Mesendoderm (in vitro differentiated cells): Measurements from ENCODE around the gene AIFM3.

Experiments
- DNase-seq: peaks from one replicate; pipeline ENCODE4 v3.0.0; 2013
- H2AK5ac ChIP-seq: 2 replicates; pipeline ENCODE4 v1.6.1; 2013; ENCODE audit warnings: low read length, inconsistent platforms
- H2BK120ac ChIP-seq: 2 replicates; pipeline ENCODE4 v1.6.1; 2013; ENCODE audit warnings: low read depth, mild to moderate bottlenecking, low read length, moderate library complexity, mixed read lengths
- H2BK15ac ChIP-seq: replicated peaks from 2 replicates; pipeline ENCODE4 v1.6.1; 2013; ENCODE audit warnings: low read depth, mild to moderate bottlenecking, moderate library complexity
- H2BK5ac ChIP-seq: 2 replicates; pipeline ENCODE4 v1.6.1; 2013; ENCODE audit warnings: low read length, inconsistent platforms
- H3K18ac ChIP-seq: 2 replicates; pipeline ENCODE4 v1.6.1; 2013; ENCODE audit warnings: mild to moderate bottlenecking, low read length, mixed read lengths
- H3K23ac ChIP-seq: one replicate; pipeline ENCODE4 v1.6.1; 2013; ENCODE audit warnings: low read length
- H3K27ac ChIP-seq: 2 replicates; pipeline ENCODE4 v1.5.1; 2013; ENCODE audit warnings: low read depth, mild to moderate bottlenecking, inconsistent platforms, low read length, moderate library complexity
- H3K27me3 ChIP-seq: 2 replicates; pipeline ENCODE4 v1.6.1; 2013; ENCODE audit warnings: low read length, control low read depth, mild to moderate bottlenecking, inconsistent platforms; ENCODE audit not compliant: insufficient read depth, poor library complexity
- H3K36me3 ChIP-seq: 2 replicates; pipeline ENCODE4 v1.6.1; 2013; ENCODE audit warnings: low read length, inconsistent platforms; ENCODE audit not compliant: control insufficient read depth, insufficient read depth
- H3K4ac ChIP-seq: one replicate; pipeline ENCODE4 v1.6.1; 2013; ENCODE audit warnings: low read depth, mild to moderate bottlenecking, low read length, moderate library complexity
- H3K4me1 ChIP-seq: 2 replicates; pipeline ENCODE4 v1.6.1; 2013; ENCODE audit warnings: low read depth, low read length, inconsistent platforms; ENCODE audit not compliant: control insufficient read depth
- H3K4me2 ChIP-seq: 2 replicates; pipeline ENCODE4 v1.6.1; 2013; ENCODE audit warnings: low read length
- H3K4me3 ChIP-seq: 2 replicates; pipeline ENCODE4 v1.5.1; 2013; ENCODE audit warnings: mild to moderate bottlenecking, low read length
- H3K56ac ChIP-seq: one replicate; pipeline ENCODE4 v1.6.1; 2013; ENCODE audit warnings: low read length
- H3K79me1 ChIP-seq: 2 replicates; pipeline ENCODE4 v1.6.1; 2013; ENCODE audit warnings: low read length, inconsistent platforms
- H3K79me2 ChIP-seq: 2 replicates; pipeline ENCODE4 v1.6.1; 2013; ENCODE audit warnings: mild to moderate bottlenecking, low read length; ENCODE audit not compliant: control insufficient read depth, insufficient read depth
- H3K9ac ChIP-seq: 2 replicates; pipeline ENCODE4 v1.6.1; 2013; ENCODE audit warnings: low read length, inconsistent platforms
- H4K5ac ChIP-seq: one replicate; pipeline ENCODE4 v1.6.1; 2013; ENCODE audit warnings: low read length
- H4K8ac ChIP-seq: one replicate; pipeline ENCODE4 v1.6.1; 2013; ENCODE audit warnings: low read depth, mild to moderate bottlenecking, control low read depth, low read length, moderate library complexity
- WGBS: extraction: QIAGEN DNeasy Blood & Tissue Kit; methylation state at CpG from one replicate; pipeline ENCODE4 v1.1.7; 2013; ENCODE audit warnings: low lambda C conversion rate, missing lambda C conversion rate; ENCODE audit not compliant: insufficient coverage; ENCODE audit errors: extremely low coverage; 5-methylcytosine and 5-hydroxymethylcytosine counted together

AIFM3 gene

DNA sequence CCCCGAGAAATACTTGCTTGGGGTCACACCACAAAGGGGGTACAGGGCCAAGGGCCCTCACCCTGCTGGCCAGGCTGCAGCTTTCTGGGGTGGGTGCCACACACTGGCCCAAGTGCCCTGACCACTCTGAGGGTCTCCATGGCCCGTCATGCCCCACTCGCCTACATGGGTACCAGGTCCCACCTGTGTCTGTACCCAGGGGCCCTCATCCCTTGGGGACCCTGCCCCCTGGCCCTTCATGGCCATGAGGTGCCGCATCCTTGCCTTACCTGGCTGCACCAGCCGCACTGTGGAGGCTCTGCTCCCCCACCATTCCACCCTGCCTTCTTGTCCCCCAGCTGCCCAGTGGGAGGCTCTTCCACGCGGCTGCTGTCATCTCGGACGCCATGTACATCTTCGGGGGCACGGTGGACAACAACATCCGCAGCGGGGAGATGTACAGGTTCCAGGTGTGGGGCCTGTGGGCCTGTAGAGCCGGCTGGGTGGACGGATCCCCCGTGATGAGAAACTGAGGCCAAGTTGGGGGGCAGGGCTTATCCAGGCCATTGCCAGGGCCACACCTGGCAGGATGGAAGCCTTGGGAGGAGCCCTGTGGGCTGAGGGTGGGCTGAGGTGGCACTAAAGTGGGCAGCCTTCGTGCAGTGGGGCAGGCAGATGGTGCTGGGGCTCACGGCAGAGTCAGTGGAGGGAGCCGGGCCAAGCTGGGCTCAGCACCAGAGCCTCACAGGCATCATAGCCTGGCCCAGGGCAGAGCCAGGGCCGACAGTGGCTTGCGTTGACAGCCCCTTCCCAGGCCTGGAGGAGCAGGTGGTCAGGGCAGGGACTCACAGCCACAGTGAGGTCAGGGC lies 25.6 kb downstream of the AIFM3 start:
- Histone ChIP-seq H3K9ac (no peak overlapping the region), H3K56ac (no peak overlapping the region), H3K18ac (no peak overlapping the region), H3K79me2 (no peaks in the 10 kb centered on the region), H4K5ac (no peak overlapping the region), H3K27ac (no peak overlapping the region), H4K8ac (no peak overlapping the region), H3K4me3 (no peak overlapping the region), H3K27me3 (no peaks in the 10 kb centered on the region), H3K36me3 (peaks cover 2% of the 10 kb centered on the region), H3K4me1 (no peaks in the 10 kb centered on the region), H2AK5ac (no peak overlapping the region), H2BK120ac (no peak overlapping the region), H3K79me1 (no peaks in the 10 kb centered on the region), H2BK15ac (no peak overlapping the region), H3K23ac (no peak overlapping the region), H2BK5ac (no peak overlapping the region), H3K4me2 (no peak overlapping the region), H3K4ac (no peak overlapping the region)
- no peak for DNase-seq
- WGBS: no CpG with 5 or more reads among the region's 21 CpGs

- no peak overlapping the region for H4K5ac ChIP-seq
- H3K4me2 ChIP-seq: no peak overlapping the region
- no peak overlapping the region for H4K8ac ChIP-seq
- H3K79me1 ChIP-seq: no peaks in the 10 kb centered on the region
- DNase-seq: no peak
- no peaks in the 10 kb centered on the region for H3K4me1 ChIP-seq
- no peak overlapping the region for H3K4ac ChIP-seq
- no peak overlapping the region for H2BK15ac ChIP-seq
- H3K56ac ChIP-seq: no peak overlapping the region
- no peak overlapping the region for H2BK120ac ChIP-seq
- no peak overlapping the region for H3K23ac ChIP-seq
- H3K4me3 ChIP-seq: no peak overlapping the region
- H3K27ac ChIP-seq: no peak overlapping the region
- no peak overlapping the region for H3K9ac ChIP-seq
- peaks cover 2% of the 10 kb centered on the region for H3K36me3 ChIP-seq
- no peak overlapping the region for H2AK5ac ChIP-seq
- no CpG with 5 or more reads among the region's 29 CpGs for WGBS
- no peaks in the 10 kb centered on the region for H3K27me3 ChIP-seq
- H3K18ac ChIP-seq: no peak overlapping the region
- H3K79me2 ChIP-seq: no peaks in the 10 kb centered on the region
- no peak overlapping the region for H2BK5ac ChIP-seq
Observed at GRCh38 chr22:20993304-20994127, 26.5 kb downstream of the AIFM3 start.

DNA sequence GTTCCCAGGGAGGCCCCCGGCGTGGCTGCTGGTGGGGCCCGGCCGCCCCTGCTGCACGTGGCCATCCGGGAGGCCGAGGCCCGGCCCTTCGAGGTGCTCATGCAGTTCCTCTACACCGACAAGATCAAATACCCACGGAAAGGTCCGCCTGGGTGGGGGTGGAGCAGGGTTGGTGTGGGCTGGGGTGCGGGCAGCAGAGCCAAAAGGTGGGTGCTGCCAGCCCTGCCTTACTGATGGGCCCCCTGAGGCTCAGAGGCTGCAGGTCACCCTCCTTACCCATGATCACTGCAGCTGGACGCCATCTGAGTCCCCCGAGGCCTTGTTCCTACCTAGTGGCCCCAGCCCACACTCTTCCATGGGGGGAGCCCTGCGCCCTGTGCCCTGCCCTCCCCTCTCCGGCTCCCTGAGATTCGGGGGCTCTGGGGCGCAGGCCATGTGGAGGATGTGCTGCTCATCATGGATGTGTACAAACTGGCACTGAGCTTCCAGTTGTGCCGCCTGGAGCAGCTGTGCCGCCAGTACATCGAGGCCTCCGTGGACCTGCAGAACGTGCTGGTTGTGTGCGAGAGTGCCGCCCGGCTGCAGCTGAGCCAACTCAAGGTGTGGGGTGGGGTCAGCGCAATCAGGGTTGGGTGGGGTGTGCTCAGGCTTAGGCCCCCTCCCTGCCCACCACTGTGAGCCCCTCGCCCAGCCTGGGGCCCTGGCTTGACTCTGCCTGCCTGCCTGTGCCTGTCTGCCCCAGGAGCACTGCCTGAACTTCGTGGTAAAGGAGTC lies 27.3 kb downstream of the AIFM3 start:
- H3K56ac ChIP-seq: no peak overlapping the region
- H4K8ac ChIP-seq: no peak overlapping the region
- no peaks in the 10 kb centered on the region for H3K79me2 ChIP-seq
- H3K18ac ChIP-seq: no peak overlapping the region
- H3K23ac ChIP-seq: no peak overlapping the region
- no peaks in the 10 kb centered on the region for H3K27me3 ChIP-seq
- H2BK120ac ChIP-seq: no peak overlapping the region
- H3K27ac ChIP-seq: no peak overlapping the region
- no CpG with 5 or more reads among the region's 30 CpGs for WGBS
- no peaks in the 10 kb centered on the region for H3K4me1 ChIP-seq
- peaks cover 2% of the 10 kb centered on the region for H3K36me3 ChIP-seq
- H2BK5ac ChIP-seq: no peak overlapping the region
- H3K9ac ChIP-seq: no peak overlapping the region
- H2AK5ac ChIP-seq: no peak overlapping the region
- no peak overlapping the region for H2BK15ac ChIP-seq
- no peak overlapping the region for H3K4me3 ChIP-seq
- no peaks in the 10 kb centered on the region for H3K79me1 ChIP-seq
- no peak for DNase-seq
- H3K4me2 ChIP-seq: no peak overlapping the region
- H3K4ac ChIP-seq: no peak overlapping the region
- no peak overlapping the region for H4K5ac ChIP-seq

GRCh38 chr22:20994902-20995241 lies 27.8 kb downstream of the AIFM3 start:
- no peak overlapping the region for H3K9ac ChIP-seq
- no peak overlapping the region for H4K5ac ChIP-seq
- no peak overlapping the region for H3K56ac ChIP-seq
- no CpG with 5 or more reads among the region's 10 CpGs for WGBS
- H2AK5ac ChIP-seq: no peak overlapping the region
- no peak overlapping the region for H3K4ac ChIP-seq
- no peaks in the 10 kb centered on the region for H3K79me1 ChIP-seq
- H2BK120ac ChIP-seq: no peak overlapping the region
- no peak overlapping the region for H2BK5ac ChIP-seq
- no peaks in the 10 kb centered on the region for H3K79me2 ChIP-seq
- H3K4me1 ChIP-seq: no peaks in the 10 kb centered on the region
- no peak overlapping the region for H4K8ac ChIP-seq
- no peak overlapping the region for H3K23ac ChIP-seq
- no peak overlapping the region for H2BK15ac ChIP-seq
- no peak overlapping the region for H3K4me3 ChIP-seq
- H3K27me3 ChIP-seq: no peaks in the 10 kb centered on the region
- H3K18ac ChIP-seq: no peak overlapping the region
- H3K36me3 ChIP-seq: peaks cover 2% of the 10 kb centered on the region
- DNase-seq: no peak
- no peak overlapping the region for H3K27ac ChIP-seq
- H3K4me2 ChIP-seq: no peak overlapping the region

GRCh38 chr22:20995329-20996030 lies 28.4 kb downstream of the AIFM3 start:
- no peak overlapping the region for H4K5ac ChIP-seq
- H2BK15ac ChIP-seq: no peak overlapping the region
- DNase-seq: no peak
- H3K56ac ChIP-seq: no peak overlapping the region
- no peak overlapping the region for H3K4me3 ChIP-seq
- no peak overlapping the region for H2AK5ac ChIP-seq
- H3K36me3 ChIP-seq: peaks cover 2% of the 10 kb centered on the region
- H4K8ac ChIP-seq: no peak overlapping the region
- H2BK5ac ChIP-seq: no peak overlapping the region
- no peak overlapping the region for H3K27ac ChIP-seq
- H3K23ac ChIP-seq: no peak overlapping the region
- H3K4me2 ChIP-seq: no peak overlapping the region
- H2BK120ac ChIP-seq: no peak overlapping the region
- H3K79me2 ChIP-seq: no peaks in the 10 kb centered on the region
- H3K27me3 ChIP-seq: no peaks in the 10 kb centered on the region
- H3K18ac ChIP-seq: no peak overlapping the region
- no peaks in the 10 kb centered on the region for H3K4me1 ChIP-seq
- no peak overlapping the region for H3K4ac ChIP-seq
- WGBS: no CpG with 5 or more reads among the region's 23 CpGs
- H3K79me1 ChIP-seq: no peaks in the 10 kb centered on the region
- H3K9ac ChIP-seq: no peak overlapping the region
